CD4-positive, alpha-beta T cell treated with Interleukin-15 for 1 hour (primary cell): ENCODE measurements around the gene SAT1.

Experiments
- DNase-seq: peaks from one replicate; pipeline ENCODE4 v3.0.0-alpha.2; 2020

The SAT1 gene

GRCh38 chrX:23779025-23779424 is 3.9 kb upstream of the SAT1 start:
- no peak for DNase-seq

DNA sequence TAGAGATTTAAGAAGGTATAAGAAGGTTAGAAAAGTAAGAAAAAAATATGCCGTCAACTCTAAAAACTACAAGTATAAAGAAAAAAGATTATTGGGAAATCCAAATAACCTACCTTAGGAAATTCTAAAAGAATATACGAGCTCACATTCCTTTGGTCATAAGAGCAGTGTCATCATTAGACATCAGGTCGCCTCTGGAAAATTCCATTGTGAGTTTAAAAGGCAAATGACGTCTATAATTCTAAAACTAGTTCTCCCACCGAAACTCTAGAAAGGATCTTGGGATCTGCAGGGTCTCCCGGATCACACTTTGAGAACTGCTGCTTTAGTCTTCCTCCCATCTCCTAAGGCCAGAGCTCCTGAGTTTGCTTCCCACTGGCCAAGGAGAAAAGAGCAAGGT is 518 bp upstream of the SAT1 start:
- DNase-seq, result no peak

DNA sequence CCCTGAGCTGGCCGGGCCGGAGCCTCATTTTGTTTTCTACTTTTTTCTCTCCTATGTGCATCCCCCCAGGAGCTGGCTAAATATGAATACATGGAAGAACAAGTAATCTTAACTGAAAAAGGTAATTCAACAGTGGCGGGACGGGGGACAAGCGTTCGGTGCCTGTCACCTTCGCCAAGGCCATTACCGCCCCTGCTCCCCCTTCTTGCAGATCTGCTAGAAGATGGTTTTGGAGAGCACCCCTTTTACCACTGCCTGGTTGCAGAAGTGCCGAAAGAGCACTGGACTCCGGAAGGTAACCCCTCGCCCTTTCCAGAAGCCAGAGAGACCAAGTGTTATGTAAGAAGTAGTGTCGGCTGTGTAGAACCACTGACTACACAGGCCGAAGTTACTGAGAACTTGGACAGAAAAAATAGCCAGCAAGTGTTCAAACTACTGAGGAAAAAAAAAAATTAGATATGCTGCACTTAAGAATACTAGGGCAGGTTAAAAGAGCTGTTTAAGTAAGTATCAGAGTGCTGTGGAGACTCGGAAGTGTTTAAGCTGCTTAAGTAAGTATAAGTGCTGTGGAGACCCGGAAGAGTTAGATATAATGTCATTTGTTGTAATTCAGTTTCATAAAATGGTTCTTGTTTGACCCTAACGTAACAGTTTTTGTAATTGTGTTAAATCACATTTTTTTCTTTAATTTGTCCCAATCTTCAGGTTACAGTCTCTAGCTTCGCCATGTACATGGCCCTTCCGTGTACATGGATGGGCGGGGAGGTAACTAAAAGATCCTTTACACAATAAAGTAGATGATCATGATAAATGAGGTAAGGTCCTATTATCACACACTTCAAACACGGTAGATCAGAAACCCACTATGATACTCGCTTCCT is 856 bp downstream of the SAT1 start:
- no peak for DNase-seq

DNA sequence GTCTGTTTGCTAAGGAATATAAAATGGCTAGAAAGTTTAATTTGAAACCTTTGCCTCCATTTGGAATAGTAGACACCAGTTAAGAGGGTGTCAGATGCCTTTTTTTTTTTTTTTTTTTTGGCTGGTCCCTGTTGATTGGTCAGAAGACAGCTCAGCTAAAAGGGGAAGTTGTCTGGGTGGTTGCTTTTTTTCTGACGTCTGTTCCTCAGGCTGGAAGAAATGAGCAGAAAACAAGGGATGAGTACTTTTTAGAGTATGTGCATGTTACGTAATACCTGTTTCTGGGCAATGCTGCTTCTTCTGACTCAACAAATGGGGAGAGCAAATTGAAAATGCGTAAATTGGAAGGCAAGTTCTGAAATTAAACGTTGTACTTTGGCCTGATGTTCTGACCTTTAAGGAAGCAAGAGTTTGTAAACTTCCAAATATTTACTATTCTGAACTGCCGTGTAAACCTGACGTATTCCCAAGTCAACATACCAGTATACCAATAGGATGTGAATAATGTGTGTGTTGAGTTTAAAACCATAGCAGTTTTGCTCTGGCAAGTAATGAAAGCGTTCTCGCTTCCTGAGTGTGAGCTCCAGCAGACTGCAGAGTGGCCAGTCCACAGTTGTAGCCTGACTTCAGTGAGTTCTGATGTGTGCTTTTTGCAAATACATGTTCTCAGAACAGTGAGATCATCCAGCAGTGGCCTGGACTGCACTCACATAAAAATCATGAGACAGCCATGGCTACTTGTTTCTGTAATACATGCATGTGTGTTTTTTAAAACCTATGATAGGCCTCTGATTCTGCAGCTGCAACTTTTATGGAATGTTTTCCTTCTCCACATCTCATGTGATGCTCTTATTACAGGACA is 1.7 kb downstream of the SAT1 start:
- DNase-seq, result peak; percentile 51

GRCh38 chrX:23785580-23785979 is 2.6 kb downstream of the SAT1 start:
- no peak for DNase-seq

DNA sequence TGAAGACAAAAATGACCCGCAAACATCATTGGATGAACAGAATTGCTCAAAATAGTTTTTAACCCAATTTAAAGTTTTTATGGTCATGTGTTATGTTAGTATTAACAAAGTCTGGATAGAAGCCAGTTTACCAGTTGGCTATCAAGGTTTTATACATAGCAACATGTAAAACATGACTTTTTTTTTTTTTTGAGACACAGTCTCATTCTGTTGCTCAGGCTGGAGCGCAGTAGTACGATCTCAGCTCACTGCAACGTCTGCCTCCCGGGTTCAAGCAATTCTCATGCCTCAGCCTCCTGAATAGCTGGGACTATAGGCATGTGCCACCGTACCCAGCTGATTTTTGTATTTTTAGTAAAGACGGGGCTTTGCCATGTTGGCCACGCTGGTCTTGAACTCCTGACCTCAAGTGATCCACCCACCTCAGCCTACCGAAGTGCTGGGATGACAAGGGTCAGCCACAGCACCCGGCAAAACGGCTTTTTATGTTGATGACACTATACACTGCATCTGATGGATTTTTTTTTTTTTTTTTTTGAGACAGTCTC is 3.4 kb downstream of the SAT1 start:
- DNase-seq, result peak; percentile 42

- DNase-seq, result no peak
Observed at GRCh38 chrX:23787745-23788118, 4.8 kb downstream of the SAT1 start.

- no peak for DNase-seq
Observed at GRCh38 chrX:23788521-23788920, 5.5 kb downstream of the SAT1 start.

GRCh38 chrX:23788946-23789345 is 6.0 kb downstream of the SAT1 start:
- DNase-seq, result no peak

DNA sequence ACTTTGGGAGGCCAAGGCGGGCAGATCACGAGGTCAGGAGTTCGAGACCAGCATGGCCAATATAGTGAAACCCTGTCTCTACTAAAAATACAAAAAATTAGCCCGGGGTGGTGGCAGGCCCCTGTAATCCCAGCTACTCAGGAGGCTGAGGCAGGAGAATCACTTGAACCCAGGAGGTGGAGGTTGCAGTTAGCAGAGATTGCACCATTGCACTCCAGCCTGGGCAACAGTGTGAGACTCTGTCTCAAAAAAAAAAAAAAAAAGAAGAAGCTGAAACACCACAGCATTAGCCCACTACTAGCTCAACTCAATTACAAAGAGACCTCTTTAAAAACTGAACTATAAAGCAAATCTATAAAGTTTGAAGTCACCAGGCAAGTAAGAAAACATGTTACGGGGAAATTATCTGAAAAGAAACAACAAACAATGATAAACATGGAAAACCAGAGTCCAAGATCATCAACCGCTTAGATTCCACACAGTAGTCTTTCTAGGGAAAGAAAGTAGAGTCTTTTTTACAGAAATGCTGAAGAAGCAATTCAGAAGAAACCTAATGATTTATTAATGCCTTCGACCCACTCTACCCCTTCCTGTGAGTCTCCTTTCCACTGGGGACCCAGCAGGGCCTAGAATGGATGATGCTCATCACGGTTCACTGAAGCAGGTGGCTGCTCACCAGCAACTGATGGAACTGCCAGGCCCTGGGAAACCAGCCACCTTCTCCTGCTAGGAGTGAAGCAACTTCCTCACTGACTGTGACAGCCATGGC is 6.6 kb downstream of the SAT1 start:
- DNase-seq, result no peak

DNA sequence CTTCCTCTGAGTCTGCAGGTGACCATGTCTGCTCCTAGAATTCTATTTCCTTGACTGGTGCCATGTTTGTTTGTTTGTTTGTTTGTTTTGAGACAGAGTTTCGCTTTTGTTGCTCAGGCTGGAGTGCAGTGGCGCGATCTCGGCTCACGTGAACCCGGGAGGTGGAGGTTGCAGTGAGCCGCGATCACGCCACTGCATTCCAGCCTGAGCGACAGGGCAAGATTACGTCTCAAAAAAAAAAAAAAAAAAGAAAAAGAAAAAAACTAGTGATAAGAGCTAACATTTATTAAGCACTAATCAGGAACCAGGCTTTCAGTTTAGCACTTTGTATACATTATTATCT is 7.2 kb downstream of the SAT1 start:
- DNase-seq, result no peak

- DNase-seq, result no peak
Observed at GRCh38 chrX:23792861-23793553, 10.0 kb downstream of the SAT1 start.

- no peak for DNase-seq
Observed at GRCh38 chrX:23795221-23795620, 12.2 kb downstream of the SAT1 start.

DNA sequence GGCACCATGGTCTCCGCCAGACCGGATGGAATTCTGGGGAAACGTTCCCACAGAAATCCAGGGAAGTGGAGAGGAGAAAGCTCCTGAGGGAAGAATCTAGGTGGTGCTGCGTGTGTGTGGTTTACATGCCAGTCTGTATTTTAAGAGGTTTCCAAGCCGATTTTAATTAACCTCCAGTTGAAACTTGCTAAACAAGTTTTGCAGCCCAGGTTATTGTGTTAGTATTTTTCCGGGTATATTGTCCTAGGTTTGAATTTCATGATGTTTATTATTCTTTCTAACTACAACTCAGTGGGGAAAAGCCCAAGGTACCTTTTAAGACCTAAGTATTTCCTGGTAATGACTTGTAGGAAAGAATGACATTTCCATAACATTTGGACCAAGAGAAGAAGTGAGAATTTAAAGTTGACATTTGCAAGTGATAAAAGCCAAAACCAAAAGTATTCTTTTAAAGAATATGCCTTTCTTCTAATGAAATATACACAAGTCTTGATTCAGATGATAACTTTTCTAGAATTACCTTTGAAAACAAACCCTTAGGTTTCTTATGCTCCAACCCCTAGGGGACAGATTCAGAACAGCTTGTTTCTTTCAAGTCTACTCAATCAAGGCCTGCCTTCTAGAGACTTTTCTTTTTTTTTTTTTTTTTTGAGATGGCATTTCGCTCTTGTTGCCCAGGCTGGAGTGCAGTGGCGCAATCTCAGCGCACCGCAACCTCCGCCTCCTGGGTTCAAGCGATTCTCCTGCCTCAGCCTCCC is 14.6 kb downstream of the SAT1 start:
- no peak for DNase-seq

GRCh38 chrX:23799469-23800065 is 16.6 kb downstream of the SAT1 start:
- no peak for DNase-seq

DNA sequence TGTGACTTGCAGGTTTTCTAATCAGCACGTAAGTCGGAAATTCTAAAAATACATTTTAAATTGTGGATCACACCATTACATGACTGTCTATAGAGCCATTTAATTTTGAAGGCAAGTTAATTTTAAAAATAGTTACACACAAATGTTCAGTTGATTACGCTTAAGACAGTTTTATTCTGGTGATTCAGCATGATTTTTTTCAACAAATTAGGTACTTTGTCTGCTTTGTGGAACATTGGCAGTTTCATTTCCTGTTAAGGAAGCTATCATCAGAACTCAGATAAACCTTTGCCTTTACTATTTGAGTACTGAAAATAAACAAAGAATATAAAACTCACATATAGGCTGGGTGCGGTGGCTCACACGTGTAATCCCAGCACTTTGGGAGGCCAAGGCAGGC is 19.5 kb downstream of the SAT1 start:
- DNase-seq, result no peak

DNA sequence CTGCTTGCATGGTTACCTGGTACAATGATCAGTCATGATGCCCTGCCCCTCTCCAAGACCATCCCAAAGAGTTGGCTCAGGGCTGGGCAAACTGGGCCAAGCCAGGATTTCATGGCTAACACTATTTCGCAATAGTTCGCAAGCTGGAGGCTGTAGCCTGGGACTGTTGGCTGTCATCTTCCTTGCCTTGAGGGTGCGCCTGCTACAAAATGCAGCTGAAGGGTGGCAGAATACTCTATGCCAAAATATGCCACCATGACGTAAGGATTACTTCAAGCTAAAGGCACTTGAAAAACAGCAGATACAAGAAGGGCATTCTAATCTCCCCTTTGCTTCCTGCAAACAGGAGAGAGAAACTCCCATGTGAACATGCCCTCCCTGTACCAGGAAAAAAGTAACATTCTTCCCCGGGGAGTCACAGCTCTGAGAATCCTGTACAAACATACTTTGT is 21.0 kb downstream of the SAT1 start:
- no peak for DNase-seq

DNA sequence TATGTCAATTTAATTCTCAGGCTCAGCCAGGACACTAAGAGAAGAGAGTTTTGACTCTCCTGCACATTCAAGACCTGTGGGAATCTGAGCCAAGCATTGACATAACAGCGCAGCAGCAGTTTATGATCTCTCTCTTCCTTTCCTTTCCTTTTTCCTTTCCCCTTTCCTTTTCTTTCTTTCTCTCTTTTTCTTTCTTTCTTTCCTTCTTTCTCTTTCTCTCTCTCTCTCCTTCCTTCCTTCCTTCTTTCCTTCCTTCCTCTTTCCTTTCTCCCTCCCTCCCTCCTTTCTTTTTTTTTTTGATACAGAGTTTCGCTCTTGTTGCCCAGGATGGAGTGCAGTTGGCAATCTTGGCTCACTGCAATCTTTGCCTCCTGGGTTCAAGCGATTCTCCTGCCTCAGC is 21.6 kb downstream of the SAT1 start:
- DNase-seq, result no peak

DNA sequence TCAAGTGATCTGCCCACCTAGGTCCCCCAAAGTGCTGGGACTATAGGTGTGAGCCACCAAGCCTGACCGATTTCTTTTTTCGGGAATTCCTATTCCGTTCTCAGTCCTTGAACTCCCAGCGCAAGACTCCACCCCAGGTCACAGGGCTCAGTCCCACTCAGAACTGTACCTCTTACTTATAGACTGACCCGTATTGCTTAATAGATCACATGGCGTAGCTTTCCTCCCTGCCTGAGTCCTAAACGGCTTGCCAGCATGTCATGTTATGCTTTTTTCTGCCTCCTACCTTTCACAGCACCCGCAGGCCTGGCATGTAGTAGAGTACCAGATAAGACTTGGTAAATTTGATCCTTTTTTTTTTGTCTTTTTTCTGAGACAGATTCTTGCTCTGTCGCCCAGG is 22.4 kb downstream of the SAT1 start:
- no peak for DNase-seq

- DNase-seq, result no peak
Observed at GRCh38 chrX:23810279-23810678, 27.3 kb downstream of the SAT1 start.

- peak; percentile 50 for DNase-seq
Observed at GRCh38 chrX:23811108-23811651, 28.2 kb downstream of the SAT1 start.
